GM04504 (cell line): ENCODE results near the gene WDR18.
"Not testable (repeated sequence)": the region's sequence is repeated elsewhere in the genome, so short reads cannot be mapped to it uniquely, and the experiment has no call there.

ENCODE experiments used
- DNase-seq: peaks from one replicate; pipeline ENCODE4 v3.0.0-alpha.2; 2012; ENCODE audit warnings: low read depth

The WDR18 gene

DNA sequence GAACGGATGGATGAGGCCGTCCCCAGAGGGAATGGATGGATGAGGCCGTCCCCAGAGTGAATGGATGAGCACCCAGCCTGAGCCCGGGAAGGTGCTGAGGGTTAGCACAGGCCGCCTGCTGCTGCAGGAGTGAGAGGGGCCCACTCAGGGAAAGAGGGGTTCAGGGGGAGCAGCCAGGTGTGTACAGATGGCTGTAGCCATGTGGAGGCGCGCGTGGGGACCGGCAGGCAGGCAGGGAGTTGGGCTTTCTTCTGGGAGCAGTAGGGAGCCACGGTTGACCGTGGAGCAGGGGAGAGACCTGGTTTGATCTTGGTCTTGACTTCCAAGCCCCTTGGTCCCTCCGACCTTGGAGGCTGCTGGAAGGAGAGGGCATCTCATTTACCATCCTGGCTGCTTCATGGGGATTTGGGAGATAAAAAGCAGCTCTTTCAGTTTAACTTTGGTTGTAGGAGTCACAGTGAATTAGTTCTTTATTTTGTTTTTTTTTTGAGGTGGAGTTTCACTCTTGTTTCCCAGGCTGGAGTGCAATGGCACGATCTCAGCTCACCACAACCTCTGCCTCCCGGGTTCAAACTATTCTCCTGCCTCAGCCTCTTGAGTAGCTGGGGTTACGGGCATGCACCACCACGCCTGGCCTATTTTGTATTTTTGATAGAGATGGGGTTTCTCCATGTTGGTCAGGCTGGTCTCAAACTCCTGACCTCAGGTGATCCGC, 33.6 kb upstream of the WDR18 start:
- no peak for DNase-seq

DNA sequence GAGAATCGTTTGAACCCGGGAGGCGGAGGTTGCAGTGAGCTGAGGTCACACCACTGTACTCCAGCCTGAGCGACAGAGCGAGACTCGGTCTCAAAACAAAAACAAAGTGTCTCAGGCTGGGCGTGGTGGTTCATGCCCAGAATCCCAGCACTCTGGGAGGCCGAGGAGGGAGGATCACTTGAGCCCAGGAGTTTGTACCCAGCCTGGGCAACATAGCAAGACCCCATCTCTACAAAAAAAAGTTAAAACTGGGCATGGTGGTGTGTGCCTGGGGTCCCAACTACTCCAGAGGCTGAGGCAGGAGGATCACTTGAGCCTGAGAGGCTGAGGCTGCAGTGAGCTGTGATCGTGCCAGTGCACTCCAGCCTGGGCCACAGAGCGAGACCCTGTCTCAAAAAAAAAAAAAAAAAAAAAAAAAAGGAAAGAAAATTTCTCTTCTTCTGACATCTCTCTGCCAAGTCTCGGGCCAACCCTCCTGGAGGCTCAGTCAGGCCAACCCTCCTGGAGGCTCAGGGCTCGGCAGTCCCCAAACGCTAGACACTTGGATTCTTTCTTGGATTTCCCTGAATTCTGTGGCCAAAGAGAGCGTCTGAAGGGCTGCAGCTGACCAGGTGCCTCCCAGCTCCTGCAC, 32.0 kb upstream of the WDR18 start:
- no peak for DNase-seq

DNA sequence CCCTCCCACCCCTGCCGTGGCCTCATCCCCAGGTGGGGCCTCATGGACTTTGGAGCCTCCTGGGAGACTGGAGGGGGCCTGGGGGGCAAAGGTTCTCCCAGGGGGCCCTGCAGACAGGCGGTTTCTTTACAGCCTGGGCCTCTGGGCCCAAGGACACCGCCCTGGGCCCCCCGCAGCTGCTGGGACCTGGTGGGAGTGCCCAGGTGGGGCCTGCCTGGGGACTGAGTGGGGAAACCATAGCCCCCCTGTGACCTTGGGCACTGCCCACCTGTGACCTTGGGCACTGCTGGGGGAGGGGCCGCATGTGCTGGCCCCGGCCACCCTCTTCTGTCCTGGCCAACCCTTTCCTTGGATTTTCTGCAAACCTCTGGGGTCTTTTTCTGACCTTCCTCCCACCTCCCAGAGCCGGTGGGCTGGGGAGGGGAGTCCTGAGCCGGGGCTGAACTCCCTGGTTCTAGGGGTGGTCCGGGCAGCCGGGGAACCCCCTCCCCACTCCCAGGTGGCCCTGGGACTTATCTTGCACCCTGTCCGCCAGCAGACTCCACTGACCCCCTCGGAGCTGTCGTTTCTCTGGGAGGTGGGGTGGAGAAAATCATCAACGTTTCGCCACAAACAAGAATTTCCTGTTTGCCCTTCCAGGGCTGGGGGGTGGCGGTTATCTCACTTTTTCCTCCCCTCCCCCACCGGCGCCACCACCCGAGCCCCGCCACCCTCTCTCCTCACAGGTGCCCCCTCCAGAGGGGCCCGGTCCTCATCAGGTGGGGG, 31.3 kb upstream of the WDR18 start:
- no peak for DNase-seq

- DNase-seq = no peak
Measured at GRCh38 chr19:953445-954271, 30.5 kb upstream of the WDR18 start.

DNA sequence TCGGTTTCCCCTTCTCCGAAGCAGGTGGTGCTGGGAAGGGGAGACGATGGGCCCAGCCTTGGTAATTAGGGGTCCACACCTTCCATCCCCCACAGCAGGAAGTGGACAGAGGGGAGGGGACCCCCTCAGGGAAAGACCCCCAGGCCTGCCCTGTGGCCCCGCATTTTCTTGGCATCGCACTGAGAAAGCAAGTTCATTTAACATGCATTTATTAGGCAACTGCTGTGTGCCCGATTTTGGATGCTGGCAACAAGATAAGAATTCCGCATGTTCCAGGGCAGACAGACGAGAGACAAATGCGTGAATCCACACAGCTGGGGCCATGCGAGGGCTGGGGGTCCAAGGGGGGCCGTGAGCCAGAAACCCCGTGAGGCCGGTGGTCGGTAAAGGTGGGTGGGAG, 29.9 kb upstream of the WDR18 start:
- no peak for DNase-seq

GRCh38 chr19:954672-955494, 29.3 kb upstream of the WDR18 start:
- DNase-seq = no peak

DNA sequence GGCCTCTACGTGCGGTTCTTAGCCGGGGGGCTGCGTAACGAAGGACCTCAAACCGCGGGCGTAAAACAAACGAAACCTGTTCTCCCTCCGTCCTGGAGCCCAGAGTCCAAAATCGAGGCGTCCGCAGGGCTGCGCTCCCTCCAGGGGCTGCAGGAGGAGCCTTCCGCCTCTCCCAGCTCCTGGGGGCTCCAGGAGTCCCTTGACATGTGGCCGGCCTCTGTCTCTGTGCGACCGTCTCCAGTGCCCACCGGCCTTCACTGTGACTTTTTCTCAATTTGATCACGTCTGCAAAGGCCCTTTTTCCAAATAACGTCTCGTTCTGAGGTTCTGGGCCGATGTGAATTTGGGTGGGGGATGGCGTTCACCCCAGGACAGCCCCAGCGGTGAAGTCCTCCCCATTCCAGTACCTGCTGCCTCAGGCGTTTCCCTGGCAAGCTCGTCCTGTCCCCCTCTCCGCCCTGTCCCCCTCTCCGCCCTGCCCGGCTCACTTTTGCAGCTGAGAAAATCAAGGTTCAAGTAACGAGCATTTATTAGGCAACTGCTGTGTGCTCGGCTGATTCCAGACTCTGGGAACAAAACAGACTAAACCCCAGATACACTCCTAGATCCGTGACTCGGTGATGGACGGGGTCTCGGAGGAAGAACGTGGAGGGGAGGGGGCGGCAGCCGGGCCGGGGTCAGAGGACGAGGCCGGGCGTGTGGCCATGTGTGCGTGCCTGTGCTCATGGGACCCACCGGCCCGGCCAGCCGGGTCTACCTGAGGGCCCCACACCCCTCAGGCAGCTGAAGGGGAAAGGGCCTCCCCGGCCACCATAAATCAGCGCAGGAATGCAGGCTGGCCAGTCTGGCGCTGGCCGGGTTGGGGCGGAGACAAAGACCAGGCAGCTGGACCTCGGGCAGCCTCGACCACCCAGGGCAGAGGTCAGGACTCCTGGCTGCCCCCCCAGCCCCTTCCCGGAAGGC, 28.1 kb upstream of the WDR18 start:
- no peak for DNase-seq

- peak; percentile 28 for DNase-seq
Measured at GRCh38 chr19:956766-957440, 27.2 kb upstream of the WDR18 start.

- not testable (repeated sequence) for DNase-seq
Measured at GRCh38 chr19:957578-957977, 26.6 kb upstream of the WDR18 start.

DNA sequence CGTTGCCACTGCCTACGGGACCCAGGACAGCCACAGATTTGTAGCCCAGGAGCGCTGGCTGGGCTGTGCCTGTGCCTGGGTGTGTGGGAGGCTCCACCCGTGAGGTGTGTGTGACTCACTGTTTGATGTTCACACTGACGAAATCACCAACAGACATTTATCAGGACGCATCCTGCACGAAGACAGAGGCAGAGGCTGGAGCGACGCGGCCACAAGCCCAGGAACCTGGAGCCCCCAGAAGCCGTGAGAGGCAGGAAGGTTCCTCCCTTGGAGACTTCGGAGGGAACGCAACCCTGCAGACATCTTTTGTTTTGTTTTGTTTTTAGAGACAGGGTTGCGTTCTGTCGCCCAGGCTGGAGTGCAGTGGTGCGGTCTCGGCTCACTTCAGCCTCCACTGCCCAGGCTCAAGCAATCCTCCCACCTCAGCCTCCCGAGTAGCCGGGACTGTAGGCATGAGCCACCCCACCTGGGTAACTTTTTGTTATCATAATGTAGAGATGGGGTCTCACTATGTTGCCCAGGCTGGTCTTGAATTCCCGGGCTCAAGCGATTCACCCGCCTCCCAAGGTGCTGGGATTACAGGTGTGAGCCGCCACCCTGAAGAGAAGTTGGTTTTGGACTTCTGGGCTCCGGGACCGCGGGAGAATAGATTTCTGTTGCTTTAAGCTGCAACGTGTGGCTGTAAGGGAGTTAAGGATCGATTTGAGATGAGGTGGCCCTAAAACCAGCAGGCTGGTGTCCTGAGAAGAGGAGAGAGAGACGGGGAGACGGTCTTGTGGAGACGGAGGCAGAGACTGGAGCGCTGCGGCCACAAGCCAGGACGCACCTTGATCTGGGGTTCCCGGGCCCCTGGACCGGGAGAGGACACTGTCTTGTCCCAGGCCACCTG, 24.9 kb upstream of the WDR18 start:
- no peak for DNase-seq

GRCh38 chr19:960020-960419, 24.1 kb upstream of the WDR18 start:
- DNase-seq = no peak

DNA sequence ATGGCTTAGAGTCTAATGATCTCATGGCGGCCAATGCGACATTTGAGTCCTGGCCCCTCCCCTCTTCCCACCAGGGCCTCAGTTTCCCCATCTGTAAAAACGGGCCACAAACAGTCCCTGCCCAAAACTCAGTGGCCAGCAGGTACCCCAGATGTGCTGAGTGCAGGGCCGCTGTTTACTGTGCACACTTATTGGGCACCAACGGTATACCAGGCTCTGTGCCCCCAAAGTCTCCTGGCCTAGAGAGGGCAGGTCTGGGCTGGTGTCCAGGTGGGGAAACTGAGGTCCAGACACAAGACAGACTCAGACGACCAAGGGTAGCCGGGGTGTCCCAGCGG, 23.6 kb upstream of the WDR18 start:
- no peak for DNase-seq

DNA sequence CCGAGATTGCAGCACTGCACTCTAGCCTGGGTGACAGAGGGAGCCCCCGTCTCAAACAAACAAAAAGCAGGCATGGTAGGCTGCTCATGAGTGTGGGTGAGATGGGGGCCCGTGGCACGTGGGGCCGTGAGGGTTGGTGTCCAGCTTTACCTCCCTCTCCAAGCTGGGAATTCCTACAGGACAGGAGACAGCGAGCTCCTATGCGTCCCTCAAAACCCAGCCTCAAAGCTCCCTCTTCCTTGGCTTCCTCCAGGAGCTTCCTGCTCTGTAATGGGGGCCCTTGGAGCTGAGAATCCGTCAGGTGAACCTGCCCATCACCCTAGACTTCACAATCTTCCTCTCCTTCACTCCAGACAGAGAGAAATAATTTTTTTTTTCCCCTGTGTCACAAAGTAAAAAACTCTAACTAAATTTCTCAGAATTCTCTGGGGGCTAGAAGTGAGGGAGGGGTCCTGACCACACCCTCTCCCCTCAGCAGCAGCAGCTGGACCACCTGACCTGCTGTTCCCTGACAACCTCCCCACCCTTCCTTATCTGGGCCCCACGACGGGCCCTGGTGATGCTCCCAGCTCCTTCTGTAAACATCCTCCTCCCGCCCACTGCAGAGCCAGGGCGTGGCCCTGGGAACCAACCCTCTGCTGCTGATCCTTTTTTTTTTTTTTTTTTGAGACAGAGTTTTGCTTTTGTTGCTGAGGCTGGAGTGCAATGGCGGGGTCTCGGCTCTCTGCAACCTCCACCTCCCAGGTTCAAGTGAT, 22.1 kb upstream of the WDR18 start:
- DNase-seq = no peak

DNA sequence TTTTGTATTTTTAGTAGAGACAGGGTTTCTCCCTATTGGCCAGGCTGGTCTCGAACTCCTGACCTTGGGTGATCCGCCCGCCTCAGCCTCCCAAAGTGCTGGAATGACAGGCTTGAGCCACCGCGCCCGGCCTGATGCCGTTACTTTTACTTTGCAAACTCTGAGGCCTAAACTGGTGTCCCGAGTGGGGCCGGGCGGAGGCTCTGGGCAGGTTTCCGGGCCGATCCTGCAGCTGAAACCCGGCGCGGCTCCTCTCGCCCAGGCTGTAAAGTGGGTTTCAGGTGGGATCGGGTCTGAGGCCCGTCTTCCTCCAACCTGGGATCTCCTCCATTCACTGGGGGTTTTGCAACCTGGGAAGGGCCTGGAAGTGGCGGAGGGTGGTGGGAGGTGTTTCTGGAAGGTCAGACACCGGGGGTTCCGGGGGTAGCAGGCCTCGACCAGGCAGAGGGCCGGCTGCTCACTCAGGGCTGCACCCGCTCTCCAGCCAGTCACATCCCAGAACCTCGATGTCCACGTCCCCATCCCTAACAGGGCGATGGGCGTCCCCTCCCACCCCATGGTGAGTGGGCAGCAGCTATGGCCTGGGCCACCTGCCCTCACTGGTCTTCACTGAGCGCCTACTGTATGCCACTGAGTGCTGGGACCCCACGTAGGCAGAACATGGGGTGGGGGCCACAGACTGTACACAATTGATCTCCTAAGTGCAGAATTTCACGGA, 21.3 kb upstream of the WDR18 start:
- DNase-seq = no peak

- no peak for DNase-seq
Measured at GRCh38 chr19:963486-963951, 20.6 kb upstream of the WDR18 start.

GRCh38 chr19:964116-964520, 20.0 kb upstream of the WDR18 start:
- no peak for DNase-seq
